Activated CD4-positive, alpha-beta T cell treated with anti-CD3 and anti-CD28 coated beads for 48 hours (primary cell): ENCODE results near the gene ANP32B.

Experiments used
- DNase-seq: peaks from one replicate; pipeline ENCODE4 v3.0.0-alpha.2; 2020

ANP32B gene

DNA sequence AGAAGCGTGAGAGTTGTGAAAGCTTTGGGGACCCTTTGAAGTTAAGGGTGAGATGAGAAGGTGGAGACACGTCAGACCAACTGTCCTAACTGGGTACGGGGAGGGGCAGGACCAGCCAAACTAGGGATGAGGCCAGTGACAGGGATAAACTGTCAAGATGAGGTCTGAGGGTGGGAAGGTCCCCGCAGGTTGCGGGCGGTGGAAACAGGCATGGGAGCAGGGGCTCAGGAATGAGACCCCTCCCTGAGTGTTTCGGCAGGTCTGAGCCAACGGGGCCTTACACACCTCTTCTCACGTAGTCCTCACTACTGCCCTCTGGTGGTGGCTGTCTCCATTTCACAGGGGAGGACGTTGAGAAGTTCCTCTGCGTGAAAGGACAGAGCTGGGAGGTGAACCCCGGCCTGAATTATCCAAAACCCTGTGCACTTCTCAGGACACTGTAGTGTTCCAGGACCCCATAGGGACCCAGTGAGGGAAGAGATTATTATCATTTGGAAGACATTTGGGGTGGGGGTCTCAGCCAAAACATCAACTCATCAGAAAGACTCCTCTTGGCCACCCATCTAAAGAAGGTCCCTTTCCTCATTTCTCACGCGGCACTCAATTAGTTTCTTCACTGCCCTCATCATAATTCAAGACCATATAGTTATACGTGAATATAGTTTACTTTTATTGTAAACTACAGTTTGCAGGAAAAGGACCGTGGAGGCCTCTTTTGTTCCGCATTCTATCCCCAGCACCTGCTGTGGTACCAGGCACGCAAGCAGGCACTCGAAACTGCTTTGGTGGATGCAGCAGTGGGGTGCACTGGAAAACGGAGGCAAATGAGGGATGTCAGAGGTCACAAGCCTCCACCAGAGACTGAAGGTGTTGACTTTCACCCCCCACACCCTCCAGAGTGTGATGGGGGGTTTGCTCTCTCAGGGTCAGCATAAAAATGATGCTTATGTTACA, 51.7 kb downstream of the ANP32B start:
- peak; percentile 95 for DNase-seq

DNA sequence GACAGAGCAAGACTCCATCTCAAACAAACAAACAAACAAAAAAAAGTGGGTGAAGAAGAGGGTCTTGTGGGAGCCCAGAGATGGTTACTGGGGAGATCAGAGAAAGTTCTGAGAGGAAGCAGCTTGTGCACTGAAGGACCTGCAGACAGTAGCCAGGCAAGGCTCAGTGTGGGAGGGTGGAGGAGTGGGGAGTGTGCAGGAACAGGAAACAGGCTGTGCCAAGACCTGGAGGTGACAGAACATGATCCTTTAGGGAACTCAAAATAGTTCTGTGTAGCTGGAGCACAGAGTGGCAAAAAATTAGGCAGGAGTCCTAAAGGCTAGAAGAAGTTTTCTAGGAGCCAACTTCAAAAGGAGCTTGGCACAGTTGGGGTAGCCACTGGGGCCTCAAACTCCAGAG, 54.2 kb downstream of the ANP32B start:
- DNase-seq, result no peak

DNA sequence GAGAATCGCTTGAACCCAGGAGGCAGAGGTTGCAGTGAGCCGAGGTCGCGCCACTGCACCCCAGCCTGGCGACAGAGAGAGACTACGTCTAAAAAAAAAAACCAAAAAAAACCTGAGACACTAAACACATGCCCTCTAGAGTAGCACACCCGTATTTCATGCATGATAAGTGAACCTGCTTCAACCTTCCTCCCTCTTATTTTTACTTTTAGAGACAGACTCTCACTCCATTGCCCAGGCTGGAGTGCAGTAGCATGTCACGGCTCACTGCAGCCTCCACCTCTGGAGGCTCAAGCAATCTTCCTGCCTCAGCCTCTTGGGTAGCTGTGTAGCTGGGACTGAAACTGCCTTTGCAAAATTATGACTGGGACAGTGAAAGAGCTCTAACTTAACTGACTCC, 55.8 kb downstream of the ANP32B start:
- DNase-seq, result no peak

DNA sequence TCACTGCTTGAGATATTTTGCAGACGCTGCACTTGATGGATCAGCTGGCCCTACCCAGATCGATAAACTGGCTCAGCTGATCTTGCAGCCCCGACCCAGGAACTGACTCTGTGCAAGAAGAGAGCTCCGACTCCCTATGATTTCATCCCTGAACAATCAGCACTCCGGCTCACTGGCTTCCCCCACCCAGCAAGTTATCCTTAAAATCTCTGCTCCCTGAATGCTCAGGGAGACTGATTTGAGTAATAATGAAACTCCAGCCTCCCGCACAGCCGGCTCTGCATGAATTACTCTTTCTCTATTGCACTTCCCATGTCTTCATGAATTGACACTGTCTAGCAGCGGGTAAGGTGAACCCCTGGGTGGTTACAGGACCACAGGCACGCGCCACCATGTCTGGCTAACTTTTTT, 56.5 kb downstream of the ANP32B start:
- DNase-seq, result no peak

DNA sequence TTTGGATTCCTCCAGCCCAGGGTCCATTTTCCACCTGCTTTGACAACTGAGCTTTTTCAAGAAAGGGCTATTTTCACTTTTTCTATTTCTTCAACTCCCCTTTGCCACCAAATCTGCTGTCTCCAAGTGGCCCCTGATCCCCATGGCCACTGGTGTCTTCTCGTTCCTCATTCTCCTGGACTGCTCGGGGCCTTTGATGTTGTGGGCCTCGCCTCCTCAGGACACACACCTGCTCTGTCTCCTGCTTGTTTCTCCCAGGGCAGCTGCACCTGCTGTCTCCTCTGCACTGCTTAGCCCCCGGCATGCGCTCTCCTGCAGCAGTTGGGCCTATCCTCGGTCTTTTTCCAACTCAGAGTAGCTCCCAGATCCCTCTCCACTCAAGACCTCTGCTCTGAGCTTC, 57.1 kb downstream of the ANP32B start:
- no peak for DNase-seq

DNA sequence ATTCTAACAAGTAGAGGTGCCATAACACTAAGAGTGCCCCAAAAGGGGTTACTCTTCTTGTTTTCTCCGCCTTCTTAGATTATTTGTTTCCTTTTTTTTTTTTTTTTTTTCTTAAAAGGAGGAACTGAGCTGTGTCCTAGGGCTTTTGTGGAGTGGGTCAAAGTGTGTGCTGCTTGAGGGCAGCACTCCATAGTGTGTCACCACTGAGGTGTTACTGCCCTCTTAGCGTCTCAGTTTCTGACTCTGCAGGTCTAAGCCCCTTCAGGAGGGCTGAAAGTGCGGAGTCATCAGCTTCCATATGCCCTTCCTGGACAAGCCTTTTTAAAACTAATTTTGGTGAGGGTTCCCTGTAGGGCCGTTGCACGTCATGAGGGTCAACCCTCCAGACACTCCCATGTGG, 60.8 kb downstream of the ANP32B start:
- no peak for DNase-seq

DNA sequence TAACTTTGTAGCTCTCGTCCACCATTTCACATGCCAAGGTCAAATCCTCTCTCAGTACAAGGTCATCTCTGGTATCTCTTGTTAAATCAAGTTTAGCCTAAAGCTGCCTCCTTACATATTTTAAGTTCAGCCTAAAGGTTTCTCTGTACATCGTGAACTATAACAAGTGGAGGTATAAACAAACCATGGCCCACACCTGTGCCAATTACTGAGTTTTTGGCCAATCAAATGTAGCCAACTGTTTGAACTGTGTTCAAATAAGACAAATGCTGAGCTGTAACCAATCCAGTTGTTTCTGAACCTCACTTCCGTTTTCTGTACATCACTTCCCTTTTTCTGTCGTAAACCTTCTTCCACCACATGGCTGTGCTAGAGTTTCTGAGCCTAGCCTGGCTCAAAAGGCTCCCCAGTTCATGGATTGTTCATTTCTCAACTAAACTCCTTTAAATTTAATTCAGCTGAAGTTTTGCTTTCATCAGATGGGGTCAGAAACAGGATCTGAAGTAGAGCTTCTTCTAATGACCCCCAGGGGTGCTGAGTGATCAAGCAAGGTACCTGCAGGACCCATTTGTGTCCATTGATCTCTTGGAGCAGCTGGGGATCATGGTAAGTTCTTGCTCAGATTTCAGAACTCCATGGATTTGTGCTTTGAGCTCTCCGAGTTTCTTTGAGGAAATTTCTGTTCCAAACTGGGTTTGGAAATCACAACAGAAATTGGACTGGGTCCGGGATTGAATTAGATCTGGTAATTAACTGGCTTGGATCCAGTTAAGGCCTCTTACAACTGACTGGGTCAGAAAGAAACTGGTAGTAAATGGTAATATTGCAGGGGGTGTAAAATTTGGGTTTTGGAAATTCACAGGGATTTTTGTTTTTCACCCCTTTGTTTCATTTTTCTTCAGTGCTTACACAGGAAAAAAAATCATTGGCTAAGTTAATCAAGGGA, 62.4 kb downstream of the ANP32B start:
- DNase-seq, result peak; percentile 47

DNA sequence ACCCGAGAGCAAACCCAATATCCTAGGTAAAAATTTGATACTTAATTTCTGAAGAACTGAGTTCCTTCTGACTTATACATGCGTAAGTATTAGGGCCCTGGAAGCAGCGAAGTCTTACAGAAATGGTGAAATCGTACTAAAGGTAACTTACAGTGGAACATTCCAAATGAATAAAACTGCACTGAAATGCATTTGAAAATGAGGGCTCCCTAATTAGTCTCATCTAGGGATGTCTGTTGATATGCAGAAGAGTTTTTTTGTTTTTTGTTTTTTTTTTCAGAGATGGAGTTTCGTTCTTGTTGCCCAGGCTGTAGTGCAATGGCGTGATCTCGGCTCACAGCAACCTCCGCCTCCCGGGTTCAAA, 63.0 kb downstream of the ANP32B start:
- DNase-seq, result no peak

DNA sequence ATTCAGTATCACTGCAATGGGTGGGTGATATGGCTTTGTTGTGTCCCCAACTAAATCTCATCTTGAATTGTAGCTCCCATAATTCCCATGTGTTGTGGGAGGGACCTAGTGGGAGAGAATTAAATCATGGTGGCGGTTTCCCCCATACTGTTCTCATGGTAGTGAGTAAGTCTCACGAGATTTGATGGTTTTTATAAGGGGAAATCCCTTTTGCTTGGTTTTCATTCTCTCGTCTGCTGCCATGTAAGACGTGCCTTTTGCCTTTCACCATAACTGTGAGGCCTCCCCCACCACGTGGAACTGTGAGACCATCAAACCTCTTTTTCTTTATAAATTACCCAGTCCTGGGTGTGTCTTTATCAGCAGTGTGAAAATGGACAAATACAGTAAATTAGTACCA, 63.9 kb downstream of the ANP32B start:
- no peak for DNase-seq

DNA sequence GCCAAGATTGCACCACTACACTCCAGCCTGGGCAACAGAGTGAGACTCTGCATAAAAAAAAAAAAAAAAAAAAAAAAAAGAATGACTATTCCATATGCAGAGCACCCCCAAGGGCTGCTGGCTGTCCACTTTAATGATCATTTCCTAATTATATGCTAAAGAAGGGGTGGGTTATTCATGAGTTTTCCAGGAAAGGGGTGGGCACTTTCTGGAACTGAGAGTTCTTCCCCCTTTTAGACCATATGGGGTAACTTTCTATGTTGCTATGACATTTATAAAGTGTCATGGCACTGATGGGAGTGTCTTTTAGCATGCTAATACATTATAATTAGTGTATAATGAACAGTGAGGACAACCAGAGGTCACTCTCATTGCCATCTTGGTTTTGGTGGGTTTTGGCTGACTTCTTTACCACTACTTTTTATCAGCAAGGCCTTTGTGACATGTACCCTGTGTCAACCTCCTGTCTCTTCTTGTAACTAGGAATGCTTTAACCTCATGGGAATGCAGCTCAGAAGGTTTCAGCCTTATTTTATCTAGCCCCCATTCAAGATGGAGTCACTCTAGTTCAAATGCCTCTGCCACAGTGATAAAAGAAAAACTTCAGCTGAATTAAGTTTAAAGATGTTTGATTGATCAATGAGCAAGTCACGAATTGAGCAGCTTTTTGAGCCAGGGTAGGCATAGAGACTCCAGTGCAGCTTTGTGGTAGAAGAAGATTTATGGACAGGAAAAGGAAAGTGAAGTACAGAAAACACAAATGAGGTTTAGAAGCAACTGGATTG, 66.3 kb downstream of the ANP32B start:
- no peak for DNase-seq

DNA sequence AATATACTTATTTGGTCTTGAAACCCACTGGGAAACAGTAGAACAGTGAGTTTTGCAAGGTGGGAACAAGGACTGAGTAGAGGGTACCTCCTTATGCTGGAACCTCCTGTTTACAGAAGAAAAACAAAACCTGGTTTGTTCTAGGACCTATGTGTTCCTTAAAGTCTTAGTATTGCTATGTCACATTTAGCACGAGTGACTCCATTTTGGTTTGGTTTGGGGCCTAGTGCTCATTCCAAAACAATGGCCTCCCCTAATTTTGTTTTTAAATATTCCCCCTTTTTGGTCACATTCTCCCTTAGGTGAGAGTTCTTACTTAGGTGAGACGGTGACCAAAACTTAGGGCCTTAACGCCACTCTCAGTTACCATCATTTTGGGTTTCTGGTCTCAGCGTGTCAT, 67.2 kb downstream of the ANP32B start:
- no peak for DNase-seq

DNA sequence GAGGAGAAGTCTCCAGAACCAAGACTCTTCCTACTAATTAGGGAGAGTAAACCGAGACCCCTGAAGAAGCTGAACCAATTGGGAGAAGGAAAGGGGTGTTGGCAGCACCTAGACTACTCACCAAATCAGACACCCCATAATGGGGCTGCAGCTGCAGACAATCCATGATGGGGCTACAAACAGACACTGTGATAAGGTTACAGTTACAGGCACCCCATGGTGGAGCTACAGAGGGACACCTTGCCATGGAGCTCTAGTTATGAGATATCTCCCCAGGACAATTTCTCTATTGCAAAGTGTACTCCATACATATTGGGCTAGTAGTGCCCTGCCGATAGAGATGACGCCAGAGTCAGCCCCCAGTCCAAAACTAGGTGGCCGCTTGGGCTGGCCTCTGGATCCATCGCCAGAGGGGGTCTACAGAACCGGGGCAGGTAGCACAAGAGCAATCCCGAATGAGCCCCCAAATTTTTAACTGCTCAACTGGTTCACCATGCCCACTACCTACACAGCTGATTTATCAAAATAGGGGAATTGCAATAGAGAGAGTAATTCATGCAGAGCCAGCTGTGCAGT, 71.3 kb downstream of the ANP32B start:
- DNase-seq, result no peak

DNA sequence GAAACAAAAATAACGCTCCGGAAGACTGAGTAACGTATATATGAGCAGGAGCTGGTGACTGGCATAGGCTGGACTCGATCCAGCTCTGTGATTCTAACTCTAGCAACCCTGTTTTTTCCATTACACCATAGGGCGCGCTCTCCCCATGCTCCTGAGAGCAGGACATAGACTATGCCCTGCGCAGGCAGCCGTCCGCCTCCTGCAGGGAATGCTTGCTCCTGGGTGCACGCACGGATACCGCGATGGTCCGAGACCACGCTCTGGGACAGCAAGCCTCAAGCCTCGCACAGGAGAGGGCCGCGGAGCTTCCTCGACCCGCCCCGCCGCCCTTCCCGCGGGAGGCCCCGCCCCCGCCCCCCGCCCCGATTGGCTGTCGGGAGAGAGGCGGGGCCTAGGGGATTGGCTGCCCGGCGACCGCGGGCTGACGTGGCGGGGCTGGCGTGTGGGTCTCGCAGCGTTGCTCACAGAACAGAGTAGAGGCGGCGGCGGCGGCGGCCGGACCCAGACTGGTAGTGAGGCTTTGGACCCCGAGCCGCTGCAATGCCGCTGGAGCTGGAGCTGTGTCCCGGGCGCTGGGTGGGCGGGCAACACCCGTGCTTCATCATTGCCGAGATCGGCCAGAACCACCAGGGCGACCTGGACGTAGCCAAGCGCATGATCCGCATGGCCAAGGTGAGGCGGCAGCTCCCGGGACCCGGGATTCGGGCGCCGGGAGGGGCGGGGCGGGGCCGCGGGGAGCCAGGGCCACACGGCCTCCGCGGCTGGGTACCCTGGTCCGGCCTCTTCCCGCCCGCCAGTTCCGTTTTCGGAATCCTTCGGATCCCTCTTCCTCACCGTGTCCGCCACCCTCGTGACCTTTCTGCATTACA, 73.4 kb downstream of the ANP32B start, which contains the start of gene NANS:
Gene NANS (plus strand): TSS at position 464 of the 869 bp plus-strand sequence. CDS start 77 bp downstream, at position 541.
- DNase-seq, result peak; percentile 96

DNA sequence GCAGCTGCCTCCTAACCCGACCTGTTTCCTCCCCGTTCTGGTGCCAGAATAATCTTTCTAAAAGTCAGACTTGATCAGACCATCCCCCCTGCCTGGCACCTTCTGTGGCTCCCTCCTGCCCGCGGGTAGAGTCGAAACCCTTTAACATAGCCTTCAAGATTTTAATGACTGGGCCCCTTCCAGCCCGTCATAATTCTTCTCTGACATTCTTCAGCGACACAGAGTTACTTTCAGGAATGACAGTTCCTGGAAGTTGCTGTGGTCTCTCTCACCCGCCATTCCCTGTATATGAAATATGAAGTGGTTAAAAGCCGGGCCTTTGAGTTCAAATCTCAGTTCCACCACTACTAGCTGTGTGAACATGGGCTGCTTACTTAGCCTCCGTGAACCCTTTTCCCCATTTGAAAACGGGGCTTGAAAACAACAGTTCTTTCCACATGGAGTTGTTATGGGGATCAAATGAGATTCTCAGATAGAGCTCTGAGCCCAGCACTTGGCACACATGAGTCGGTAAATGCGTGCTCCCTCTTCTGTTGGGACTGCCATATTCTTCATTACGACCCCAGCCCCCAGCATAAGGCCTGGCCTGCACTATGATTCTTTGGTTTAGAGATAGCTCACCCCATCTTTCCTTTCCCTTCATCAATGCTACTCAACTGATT, 74.1 kb downstream of the ANP32B start:
- no peak for DNase-seq

DNA sequence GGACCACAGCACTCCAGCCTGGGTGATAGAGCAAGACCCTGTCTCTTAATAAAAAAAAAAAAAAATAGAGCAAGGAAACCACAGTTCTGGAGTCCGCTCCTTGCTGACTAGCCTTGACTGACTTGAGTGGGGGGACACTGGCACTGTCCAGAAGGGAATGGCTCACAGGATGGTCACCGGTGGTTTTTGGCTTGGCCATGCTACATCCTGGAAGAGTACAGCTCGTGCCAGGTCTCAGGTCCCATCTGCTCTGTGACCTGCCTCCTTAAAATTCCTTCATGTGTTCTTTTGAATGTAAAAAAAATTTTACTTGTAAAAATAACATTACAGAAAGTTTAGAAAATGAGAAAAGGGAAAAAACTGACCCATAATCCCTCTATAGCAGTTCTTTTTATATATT, 79.0 kb downstream of the ANP32B start:
- DNase-seq, result no peak

DNA sequence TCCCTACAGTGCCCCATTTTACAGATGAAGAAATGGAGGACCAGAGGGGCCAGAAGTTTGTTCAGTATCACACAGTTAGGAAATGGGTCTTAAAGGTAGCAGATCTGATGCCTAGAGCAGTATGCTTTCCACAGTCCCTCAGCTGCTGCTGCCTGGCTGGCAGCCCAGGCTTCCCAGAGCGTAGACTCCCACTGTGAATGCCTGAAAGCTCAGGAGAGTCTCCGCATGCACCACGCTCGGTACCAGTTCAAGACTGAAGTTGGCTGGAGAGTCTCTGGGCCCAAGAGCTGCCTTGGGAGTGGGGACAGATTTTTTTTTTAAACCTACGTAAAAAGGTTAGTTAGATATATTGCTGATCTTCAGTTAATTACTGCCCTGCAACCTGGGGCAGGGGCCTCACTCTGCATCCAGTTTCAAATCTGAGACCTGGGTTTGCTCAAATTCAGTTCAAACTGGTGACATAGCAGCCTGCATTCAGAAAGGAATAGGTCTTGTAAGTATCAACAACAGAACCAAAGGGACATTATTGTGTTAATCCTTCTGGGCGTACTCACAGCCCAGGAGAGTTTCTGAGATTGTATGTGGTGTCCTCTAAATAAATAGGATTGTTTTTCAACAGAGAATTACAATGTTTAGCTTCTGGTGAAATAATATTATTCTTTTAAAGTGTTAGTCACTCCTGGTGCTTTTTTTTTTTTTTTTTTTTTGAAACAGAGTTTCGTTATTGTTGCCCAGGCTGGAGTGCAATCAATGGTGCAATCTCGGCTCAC, 81.7 kb downstream of the ANP32B start:
- DNase-seq, result no peak
